ENCODE results near the gene URB2.

Gene URB2

GRCh38 chr1:229582715-229583114 lies 43.3 kb upstream of the URB2 start (continued):
- TF ChIP-seq PRDM2 (tag by site-specific recombination; IDR thresholded peaks at IDR 0.05; ENCODE audit: borderline replicate concordance) (no peak), ZNF19 (tag by site-specific recombination; IDR thresholded peaks at IDR 0.05; ENCODE audit: low read depth) (0 out of 2 replicates have a peak, but pooled peaks have one; percentile 64), ZNF670 (tag by site-specific recombination; IDR thresholded peaks at IDR 0.05; ENCODE audit: low read depth) (no peak), YY1 (tag by site-specific recombination; IDR thresholded peaks at IDR 0.05) (no peak), ZNF266 (tag by site-specific recombination; IDR thresholded peaks at IDR 0.05; ENCODE audit: low read depth) (peak; percentile 68; the same call in 1 of the 2 replicates), ZNF433 (tag by site-specific recombination; IDR thresholded peaks at IDR 0.05; ENCODE audit: low read depth) (0 out of 2 replicates have a peak, but pooled peaks have one; percentile 52), ZSCAN23 (tag by site-specific recombination; IDR thresholded peaks at IDR 0.05) (no peak), ZBTB11 (tag by site-specific recombination; conservative IDR thresholded peaks at IDR 0.05; ENCODE audit: low read depth) (peak; percentile 65), ZNF510 (tag by site-specific recombination; IDR thresholded peaks at IDR 0.05; ENCODE audit: insufficient replicate concordance) (peak; percentile 54), ZNF677 (tag by site-specific recombination; IDR thresholded peaks at IDR 0.05) (no peak), ZNF530 (tag by site-specific recombination; IDR thresholded peaks at IDR 0.05; ENCODE audit: low read depth) (no peak), ZNF121 (tag by site-specific recombination; IDR thresholded peaks at IDR 0.05) (no peak), ZNF623 (tag by site-specific recombination; IDR thresholded peaks at IDR 0.05) (peak; percentile 49), ZNF639 (tag by site-specific recombination; IDR thresholded peaks at IDR 0.05) (no peak), ZNF548 (tag by site-specific recombination; IDR thresholded peaks at IDR 0.05) (no peak), ZNF585B (tag by site-specific recombination; IDR thresholded peaks at IDR 0.05) (no peak), ZBTB49 (tag by site-specific recombination; IDR thresholded peaks at IDR 0.05; ENCODE audit: low read depth) (no peak), ZNF112 (tag by site-specific recombination; IDR thresholded peaks at IDR 0.05) (no peak), ZIC2 (tag by site-specific recombination; IDR thresholded peaks at IDR 0.05) (no peak), ZNF791 (tag by site-specific recombination; IDR thresholded peaks at IDR 0.05) (0 out of 2 replicates have a peak, but pooled peaks have one; percentile 45), ZNF664 (tag by site-specific recombination; IDR thresholded peaks at IDR 0.05) (peak; percentile 68), ZNF560 (tag by site-specific recombination; IDR thresholded peaks at IDR 0.05; ENCODE audit: borderline replicate concordance) (peak; percentile 75; the same call in 1 of the 2 replicates), GLI2 (tag by site-specific recombination; IDR thresholded peaks at IDR 0.05; ENCODE audit: borderline replicate concordance, low read depth) (peak; percentile 17; the same call in 1 of the 2 replicates)
